H9 (cell line): ENCODE measurements around the gene TSFM. TPM values are rescaled to one million over a fixed set of nuclear protein-coding genes. Genes with fewer than 3 reads are reported as not detected.

ENCODE experiments used
- DNase-seq: peaks from one replicate; pipeline ENCODE4 v3.0.0-alpha.2; 2017
- H2AFZ ChIP-seq: one replicate; pipeline ENCODE4 v1.6.1; 2013; ENCODE audit warnings: mild to moderate bottlenecking, low read length, control low read depth, moderate library complexity
- H2AK5ac ChIP-seq: 2 replicates; pipeline ENCODE4 v1.6.1; 2013; ENCODE audit warnings: low read length, control low read depth, mixed read lengths; ENCODE audit not compliant: insufficient read length
- H2BK120ac ChIP-seq: one replicate; pipeline ENCODE4 v1.6.1; 2013; ENCODE audit warnings: low read depth, mild to moderate bottlenecking, low read length, control low read depth, inconsistent platforms; ENCODE audit not compliant: poor library complexity, severe bottlenecking
- H2BK12ac ChIP-seq: 2 replicates; pipeline ENCODE4 v1.6.1; 2013; ENCODE audit warnings: low read length, control low read depth, mixed read lengths, low read depth; ENCODE audit not compliant: insufficient read length
- H2BK15ac ChIP-seq: 2 replicates; pipeline ENCODE4 v1.6.1; 2013; ENCODE audit warnings: low read depth, low read length, control low read depth
- H2BK20ac ChIP-seq: one replicate; pipeline ENCODE4 v1.6.1; 2013; ENCODE audit warnings: low read depth, mild to moderate bottlenecking, low read length, control low read depth, inconsistent platforms; ENCODE audit not compliant: poor library complexity, severe bottlenecking
- H2BK5ac ChIP-seq: 2 replicates; pipeline ENCODE4 v1.6.1; 2013; ENCODE audit warnings: low read length, control low read depth, mixed read lengths; ENCODE audit not compliant: insufficient read length
- H3K14ac ChIP-seq: 2 replicates; pipeline ENCODE4 v1.6.1; 2013; ENCODE audit warnings: low read length, control low read depth; ENCODE audit not compliant: insufficient read depth
- H3K18ac ChIP-seq: 2 replicates; pipeline ENCODE4 v1.6.1; 2013; ENCODE audit warnings: low read depth, mild to moderate bottlenecking, mixed read lengths, low read length, control low read depth; ENCODE audit not compliant: insufficient read length
- H3K23ac ChIP-seq: 2 replicates; pipeline ENCODE4 v1.6.1; 2013; ENCODE audit warnings: low read length, control low read depth, mixed read lengths, low read depth; ENCODE audit not compliant: insufficient read length
- H3K23me2 ChIP-seq: 2 replicates; pipeline ENCODE4 v1.6.1; 2013; ENCODE audit warnings: low read depth, mild to moderate bottlenecking, mixed read lengths, low read length, control low read depth; ENCODE audit not compliant: insufficient read length, poor library complexity, severe bottlenecking
- H3K27ac ChIP-seq: 2 replicates; pipeline ENCODE4 v1.5.1; 2013; ENCODE audit warnings: low read length, control low read depth, mixed read lengths, low read depth; ENCODE audit not compliant: insufficient read length
- H3K27me3 ChIP-seq: 2 replicates; pipeline ENCODE4 v1.6.1; 2013; ENCODE audit warnings: low read length, control low read depth, inconsistent platforms; ENCODE audit not compliant: insufficient read depth
- H3K4ac ChIP-seq: 2 replicates; pipeline ENCODE4 v1.6.1; 2013; ENCODE audit warnings: low read depth, mild to moderate bottlenecking, control low read depth, inconsistent platforms, low read length, moderate library complexity
- H3K4me1 ChIP-seq: 2 replicates; pipeline ENCODE4 v1.6.1; 2013; ENCODE audit warnings: low read length, control low read depth, inconsistent platforms; ENCODE audit not compliant: insufficient read depth
- H3K4me2 ChIP-seq: 2 replicates; pipeline ENCODE4 v1.6.1; 2013; ENCODE audit warnings: low read length, control low read depth, mixed read lengths; ENCODE audit not compliant: insufficient read length, insufficient read depth
- H3K56ac ChIP-seq: 2 replicates; pipeline ENCODE4 v1.6.1; 2013; ENCODE audit warnings: low read depth, mild to moderate bottlenecking, mixed read lengths, low read length, control low read depth; ENCODE audit not compliant: insufficient read length
- H3K79me1 ChIP-seq: 2 replicates; pipeline ENCODE4 v1.6.1; 2013; ENCODE audit warnings: low read depth, mild to moderate bottlenecking, moderate library complexity, low read length, control low read depth, inconsistent platforms; ENCODE audit not compliant: insufficient read depth, poor library complexity, severe bottlenecking
- H3K79me2 ChIP-seq: 2 replicates; pipeline ENCODE4 v1.6.1; 2013; ENCODE audit warnings: low read length, control low read depth, inconsistent platforms; ENCODE audit not compliant: insufficient read depth
- H3K9ac ChIP-seq: 2 replicates; pipeline ENCODE4 v1.6.1; 2013; ENCODE audit warnings: low read length, control low read depth, mixed read lengths; ENCODE audit not compliant: insufficient read length; ENCODE audit errors: extremely low read depth
- H3K9me3 ChIP-seq: one replicate; pipeline ENCODE4 v1.6.1; 2013; ENCODE audit warnings: low read depth, low read length, inconsistent platforms; ENCODE audit not compliant: control insufficient read depth
- H3T11ph ChIP-seq: one replicate; pipeline ENCODE4 v1.6.1; 2013; ENCODE audit warnings: mild to moderate bottlenecking, low read length, control low read depth, inconsistent platforms
- H4K20me1 ChIP-seq: one replicate; pipeline ENCODE4 v1.6.1; 2013; ENCODE audit not compliant: control insufficient read depth, insufficient read length, insufficient read depth
- H4K5ac ChIP-seq: 2 replicates; pipeline ENCODE4 v1.6.1; 2013; ENCODE audit warnings: low read depth, mild to moderate bottlenecking, mixed read lengths, low read length, control low read depth; ENCODE audit not compliant: insufficient read length
- H4K8ac ChIP-seq: replicated peaks from 2 replicates; pipeline ENCODE4 v1.6.1; 2013; ENCODE audit warnings: low read length, control low read depth, mixed read lengths, low read depth; ENCODE audit not compliant: insufficient read length
- H4K91ac ChIP-seq: 2 replicates; pipeline ENCODE4 v1.6.1; 2013; ENCODE audit warnings: low read depth, mild to moderate bottlenecking, moderate library complexity, mixed read lengths, low read length, control low read depth; ENCODE audit not compliant: insufficient read length
- H3K27ac Mint-ChIP-seq, 3 experiments: 2 replicates in 2 of 3; 3 replicates in 1 of 3; pipeline ENCODE4 v1.8.0; 2020 to 2021; ENCODE audit warnings: mixed read lengths in 3 of 3, mild to moderate bottlenecking in 1 of 3, moderate library complexity in 1 of 3
- H3K27me3 Mint-ChIP-seq: 2 replicates; pipeline ENCODE4 v1.8.0; 2021; ENCODE audit warnings: low read depth, mild to moderate bottlenecking, moderate library complexity, mixed read lengths
- H3K36me3 Mint-ChIP-seq, 3 experiments: 2 replicates in 2 of 3; 3 replicates in 1 of 3; pipeline ENCODE4 v1.8.0; 2020 to 2021; ENCODE audit warnings: low read depth in 3 of 3, mixed read lengths in 3 of 3; ENCODE audit not compliant: insufficient read depth in 1 of 3
- H3K4me1 Mint-ChIP-seq, 2 experiments: 2 replicates each; pipeline ENCODE4 v1.8.0; 2020; ENCODE audit warnings: mixed read lengths in 2 of 2
- H3K4me3 Mint-ChIP-seq, 2 experiments: 2 replicates in 1 of 2; 3 replicates in 1 of 2; pipeline ENCODE4 v1.8.0; 2020 to 2021; ENCODE audit warnings: mild to moderate bottlenecking in 2 of 2, mixed read lengths in 2 of 2, moderate library complexity in 1 of 2
- H3K9me3 Mint-ChIP-seq, 2 experiments: 2 replicates in 1 of 2; 3 replicates in 1 of 2; pipeline ENCODE4 v1.8.0; 2020; ENCODE audit warnings: mild to moderate bottlenecking in 2 of 2, mixed read lengths in 2 of 2, moderate library complexity in 1 of 2
- WGBS: extraction: QIAGEN DNeasy Blood & Tissue Kit; methylation state at CpG from one replicate; pipeline ENCODE4 v1.1.7; 2013; ENCODE audit warnings: missing lambda C conversion rate, low lambda C conversion rate, mixed read lengths; ENCODE audit not compliant: insufficient read length; ENCODE audit errors: extremely low coverage; 5-methylcytosine and 5-hydroxymethylcytosine counted together
- total RNA-seq: library from RNA; stranded (reverse); gene quantifications from 2 replicates; pipeline ENCODE4 v1.2.1, GENCODE V29; 2021
- TF ChIP-seq, protein P1 (sequence below): fragments of 200-600 bp; sonication (generic); conservative IDR thresholded peaks from 3 replicates; pipeline ENCODE4 v1.8.0; 2021; ENCODE audit warnings: antibody characterized with exemption, mild to moderate bottlenecking

TSFM gene
- total RNA-seq, 1 experiment from 2014 or later, result 50.2 TPM

DNA sequence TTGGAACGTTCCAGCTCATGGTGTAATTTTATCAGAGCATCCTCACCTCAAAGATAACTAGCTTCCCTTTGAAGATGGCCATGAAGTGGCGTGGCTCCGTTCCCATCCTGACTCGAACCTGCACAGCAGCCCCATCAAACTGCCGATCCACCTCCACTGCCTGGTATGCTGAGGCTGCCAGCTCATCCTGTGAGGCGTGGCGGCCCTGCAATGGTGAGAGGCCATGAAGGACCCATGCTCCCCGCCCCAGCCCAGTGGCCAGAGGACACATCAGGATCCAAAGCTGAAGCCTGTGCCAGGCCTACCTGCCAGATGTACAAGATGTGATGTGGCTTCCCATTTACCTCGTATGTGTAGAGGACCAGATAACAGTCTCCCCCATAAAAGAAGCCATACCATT is 24.7 kb downstream of the TSFM start:
- Histone ChIP-seq H3T11ph (no peak overlapping the region), H2BK5ac (no peak overlapping the region), H3K56ac (no peak overlapping the region), H4K5ac (no peak overlapping the region), H2BK15ac (no peak overlapping the region), H3K79me1 (no peaks in the 10 kb centered on the region), H3K23me2 (no peaks in the 10 kb centered on the region), H3K27me3 (no peaks in the 10 kb centered on the region), H3K23ac (no peak overlapping the region), H3K9ac (no peak overlapping the region), H3K9me3 (no peaks in the 10 kb centered on the region), H3K27ac (no peak overlapping the region), H3K18ac (no peak overlapping the region), H2AK5ac (no peak overlapping the region), H3K14ac (no peak overlapping the region), H4K91ac (no peak overlapping the region), H3K4ac (no peak overlapping the region), H2BK20ac (no peak overlapping the region), H2AFZ (no peak overlapping the region), H4K20me1 (no peaks in the 10 kb centered on the region), H4K8ac (no peak overlapping the region), H3K79me2 (no peaks in the 10 kb centered on the region), H2BK12ac (no peak overlapping the region), H3K4me2 (no peak overlapping the region), H3K4me1 (no peaks in the 10 kb centered on the region; the same call in 1 of the 2 replicates), H2BK120ac (no peak overlapping the region)
- no peaks in the 10 kb centered on the region for H3K9me3 Mint-ChIP-seq
- no peak overlapping the region for H3K27ac Mint-ChIP-seq
- H3K36me3 Mint-ChIP-seq, result peaks cover 0 to 11% (median 3%) of the 10 kb centered on the region in 3 experiments; a peak in 3 of 7 replicates
- TF ChIP-seq, protein P1, sequence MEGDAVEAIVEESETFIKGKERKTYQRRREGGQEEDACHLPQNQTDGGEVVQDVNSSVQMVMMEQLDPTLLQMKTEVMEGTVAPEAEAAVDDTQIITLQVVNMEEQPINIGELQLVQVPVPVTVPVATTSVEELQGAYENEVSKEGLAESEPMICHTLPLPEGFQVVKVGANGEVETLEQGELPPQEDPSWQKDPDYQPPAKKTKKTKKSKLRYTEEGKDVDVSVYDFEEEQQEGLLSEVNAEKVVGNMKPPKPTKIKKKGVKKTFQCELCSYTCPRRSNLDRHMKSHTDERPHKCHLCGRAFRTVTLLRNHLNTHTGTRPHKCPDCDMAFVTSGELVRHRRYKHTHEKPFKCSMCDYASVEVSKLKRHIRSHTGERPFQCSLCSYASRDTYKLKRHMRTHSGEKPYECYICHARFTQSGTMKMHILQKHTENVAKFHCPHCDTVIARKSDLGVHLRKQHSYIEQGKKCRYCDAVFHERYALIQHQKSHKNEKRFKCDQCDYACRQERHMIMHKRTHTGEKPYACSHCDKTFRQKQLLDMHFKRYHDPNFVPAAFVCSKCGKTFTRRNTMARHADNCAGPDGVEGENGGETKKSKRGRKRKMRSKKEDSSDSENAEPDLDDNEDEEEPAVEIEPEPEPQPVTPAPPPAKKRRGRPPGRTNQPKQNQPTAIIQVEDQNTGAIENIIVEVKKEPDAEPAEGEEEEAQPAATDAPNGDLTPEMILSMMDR, result no peak
- no peak overlapping the region for H3K4me3 Mint-ChIP-seq
- no peaks in the 10 kb centered on the region for H3K27me3 Mint-ChIP-seq
- peaks cover 2 to 3% of the 10 kb centered on the region in 2 experiments; a peak in 3 of 4 replicates for H3K4me1 Mint-ChIP-seq
- no peak for DNase-seq
- no CpG with 5 or more reads among the region's 9 CpGs for WGBS
